GM12872 (cell line): Measurements from ENCODE around the gene BTNL9.
A peak's percentile ranks its signal among the peaks of the same experiment; 100 is the strongest.

Experiments used
- CTCF ChIP-seq: IDR thresholded peaks from 3 replicates; pipeline ENCODE4 v1.5.1; 2011; ENCODE audit warnings: low read depth, mild to moderate bottlenecking, low read length, moderate library complexity; ENCODE audit not compliant: insufficient read depth

BTNL9 gene

GRCh38 chr5:181040631-181040945 is 522 bp downstream of the BTNL9 start:
- no peak for TF ChIP-seq CTCF

DNA sequence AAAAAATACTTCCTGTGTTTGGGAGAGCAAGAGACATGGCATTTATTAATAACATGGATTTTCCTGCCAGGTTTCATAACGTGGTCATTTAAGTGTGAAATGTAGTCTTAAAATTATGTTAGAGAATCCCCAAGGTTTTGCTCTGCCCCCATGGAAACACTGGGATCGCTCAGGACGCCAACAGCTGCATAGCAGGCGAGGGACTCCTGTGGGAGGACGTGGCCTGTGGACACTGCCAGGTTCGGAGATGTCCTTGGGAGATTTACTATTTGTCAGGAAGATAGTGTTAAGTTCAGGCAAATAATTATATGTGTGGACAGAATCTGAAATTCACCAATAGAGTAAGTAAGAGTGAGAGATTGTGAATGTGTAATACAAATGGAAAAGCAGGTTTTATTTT is 977 bp downstream of the BTNL9 start:
- TF ChIP-seq CTCF = no peak

DNA sequence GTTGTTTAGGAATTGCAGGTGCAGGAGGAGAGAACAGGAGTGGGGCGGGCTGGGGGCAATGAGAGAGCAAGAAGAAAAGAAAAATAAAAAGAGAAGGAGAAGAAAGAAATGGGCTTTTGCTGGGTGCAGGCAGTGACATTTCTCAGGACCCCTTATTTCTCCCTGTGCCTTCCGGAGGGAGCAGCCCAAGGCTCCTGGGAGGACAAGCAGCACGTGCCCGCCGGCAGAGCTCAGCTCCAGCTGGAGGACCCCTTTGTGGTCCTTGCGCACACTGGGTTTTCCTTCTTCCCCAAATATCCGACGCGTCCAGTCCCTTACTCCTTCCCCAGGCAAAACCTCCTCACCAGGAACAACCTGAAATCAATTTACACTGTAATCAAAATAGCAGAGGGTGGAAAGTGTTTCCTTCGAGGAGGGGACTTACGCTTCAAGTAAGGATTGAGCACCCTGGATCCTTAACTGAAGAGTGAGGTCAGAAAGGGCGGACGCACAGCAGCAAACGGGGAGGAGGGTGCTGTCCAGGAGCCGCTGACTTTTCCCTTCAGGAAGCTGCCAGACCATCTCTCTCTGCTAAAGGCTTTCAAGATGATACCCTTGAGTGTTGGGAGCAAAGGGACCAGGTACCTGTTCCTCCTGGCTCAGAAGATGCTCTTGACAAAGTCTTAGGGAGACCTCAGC is 2.1 kb downstream of the BTNL9 start:
- TF ChIP-seq CTCF = no peak

DNA sequence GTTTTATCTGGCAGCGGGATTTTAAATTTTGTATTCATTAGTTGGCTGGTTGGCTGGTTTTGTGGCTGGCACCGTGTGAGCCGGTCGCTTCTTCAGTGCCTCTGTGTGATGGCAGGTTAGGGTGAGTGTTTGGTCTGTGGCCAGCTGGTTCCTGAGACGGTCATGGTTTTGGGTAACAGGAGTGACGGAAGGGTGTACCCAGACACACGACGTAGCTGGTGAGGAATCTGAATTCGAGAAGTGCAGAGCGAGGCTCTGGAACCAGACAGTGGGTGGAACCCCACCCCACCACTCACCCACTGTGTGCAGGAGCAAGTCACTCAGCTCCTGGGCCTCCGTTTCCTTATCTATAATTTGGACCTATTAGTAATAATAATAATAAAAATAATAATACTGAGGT is 2.7 kb downstream of the BTNL9 start:
- TF ChIP-seq CTCF = no peak

DNA sequence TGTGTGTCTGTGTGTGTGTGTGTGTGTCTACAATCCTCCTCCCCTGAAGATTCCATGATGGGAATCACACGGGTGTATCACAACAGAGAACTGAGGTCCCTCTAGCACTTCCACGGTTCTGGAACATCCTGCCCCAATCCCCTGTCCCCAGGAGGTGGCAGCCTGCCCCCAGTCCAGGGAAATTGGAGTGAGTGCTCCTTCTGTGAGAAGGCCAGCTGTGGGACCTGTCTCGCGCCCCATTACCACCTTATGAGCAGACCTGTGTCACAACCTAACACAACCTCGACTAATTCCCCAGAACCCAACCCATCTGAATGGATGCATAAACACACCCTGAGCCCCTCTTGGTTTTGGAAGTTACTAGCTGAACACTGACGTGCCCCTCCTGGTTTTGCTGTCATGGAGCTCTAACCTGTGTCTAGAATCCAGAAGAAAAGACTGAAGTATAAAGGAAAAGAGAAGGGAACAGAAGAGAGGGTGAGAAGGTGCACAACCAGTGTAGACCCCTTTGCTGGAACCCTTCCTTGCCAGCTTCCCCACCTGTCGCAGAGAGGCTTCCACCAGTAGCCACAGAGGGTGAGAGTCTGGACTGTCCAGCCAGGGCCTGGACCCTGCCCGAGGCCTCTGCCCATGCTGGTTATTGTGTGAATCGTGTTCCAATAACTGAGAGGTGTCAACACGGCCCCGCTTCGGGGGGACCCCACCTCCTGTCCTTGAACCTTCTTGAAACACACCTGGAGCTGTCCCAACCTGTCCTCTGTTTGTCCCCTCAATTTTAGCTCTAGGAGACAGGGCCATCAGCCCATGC is 3.4 kb downstream of the BTNL9 start:
- peak; percentile 30; the same call in 1 of the 3 replicates for TF ChIP-seq CTCF

GRCh38 chr5:181044093-181044599 is 4.1 kb downstream of the BTNL9 start:
- TF ChIP-seq CTCF = no peak

- TF ChIP-seq CTCF = no peak
These were observed 4.7 kb downstream of the BTNL9 start for GRCh38 chr5:181044662-181045305.
